ENCODE measurements around the gene AK2. TPM values are rescaled to one million over a fixed set of nuclear protein-coding genes. Genes with fewer than 3 reads are reported as not detected.

Gene AK2
- total RNA-seq, 2 donors from 2014 or later = 120 to 123 TPM

GRCh38 chr1:33031506-33031905 lies 5.2 kb downstream of the AK2 start:
- Histone ChIP-seq H3K9me3 (no peaks in the 10 kb centered on the region), H3K36me3 (no peaks in the 10 kb centered on the region), H3K27me3 (replicated peaks; ENCODE audit: insufficient read depth) (no peaks in the 10 kb centered on the region), H3K4me1 (replicated peaks) (no peaks in the 10 kb centered on the region), H3K27ac (no peak overlapping the region), H3K4me3 (no peak overlapping the region)
- TF ChIP-seq POLR2AphosphoS5 (IDR thresholded peaks at IDR 0.05) (no peak), POLR2A (IDR thresholded peaks at IDR 0.05) (no peak)
- TF ChIP-seq, protein P1, sequence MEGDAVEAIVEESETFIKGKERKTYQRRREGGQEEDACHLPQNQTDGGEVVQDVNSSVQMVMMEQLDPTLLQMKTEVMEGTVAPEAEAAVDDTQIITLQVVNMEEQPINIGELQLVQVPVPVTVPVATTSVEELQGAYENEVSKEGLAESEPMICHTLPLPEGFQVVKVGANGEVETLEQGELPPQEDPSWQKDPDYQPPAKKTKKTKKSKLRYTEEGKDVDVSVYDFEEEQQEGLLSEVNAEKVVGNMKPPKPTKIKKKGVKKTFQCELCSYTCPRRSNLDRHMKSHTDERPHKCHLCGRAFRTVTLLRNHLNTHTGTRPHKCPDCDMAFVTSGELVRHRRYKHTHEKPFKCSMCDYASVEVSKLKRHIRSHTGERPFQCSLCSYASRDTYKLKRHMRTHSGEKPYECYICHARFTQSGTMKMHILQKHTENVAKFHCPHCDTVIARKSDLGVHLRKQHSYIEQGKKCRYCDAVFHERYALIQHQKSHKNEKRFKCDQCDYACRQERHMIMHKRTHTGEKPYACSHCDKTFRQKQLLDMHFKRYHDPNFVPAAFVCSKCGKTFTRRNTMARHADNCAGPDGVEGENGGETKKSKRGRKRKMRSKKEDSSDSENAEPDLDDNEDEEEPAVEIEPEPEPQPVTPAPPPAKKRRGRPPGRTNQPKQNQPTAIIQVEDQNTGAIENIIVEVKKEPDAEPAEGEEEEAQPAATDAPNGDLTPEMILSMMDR (IDR thresholded peaks at IDR 0.05) = no peak
- DNase-seq (ENCODE audit: low spot score) = no peak
- intact Hi-C loops (cut with DNase I) = no loop called here
- 92% methylated on average over 4 of the region's 4 CpGs for WGBS

DNA sequence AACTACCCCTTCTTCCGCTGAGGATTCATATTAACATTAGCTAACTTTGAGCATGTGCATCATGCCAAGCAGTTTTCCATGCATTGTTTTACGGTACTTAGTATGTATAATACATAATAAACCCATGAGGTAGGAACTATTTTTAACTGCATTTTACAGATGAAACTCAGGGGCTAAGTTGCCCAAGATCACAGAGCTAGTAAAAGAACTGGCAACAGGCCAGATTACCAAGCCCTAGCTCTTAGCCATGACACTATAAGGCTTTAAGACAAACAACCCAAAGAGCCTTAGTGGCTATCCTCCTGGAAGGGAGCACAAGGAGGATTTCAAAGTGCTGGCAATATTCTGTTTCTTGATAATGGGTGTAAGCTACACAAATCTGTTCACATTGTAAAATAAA lies 6.1 kb downstream of the AK2 start:
- no peak for DNase-seq (ENCODE audit: low spot score)
- Histone ChIP-seq H3K4me3 (no peak overlapping the region), H3K9me3 (no peaks in the 10 kb centered on the region), H3K27me3 (replicated peaks; ENCODE audit: insufficient read depth) (no peaks in the 10 kb centered on the region), H3K36me3 (no peaks in the 10 kb centered on the region), H3K4me1 (replicated peaks) (no peaks in the 10 kb centered on the region), H3K27ac (no peak overlapping the region)
- intact Hi-C loops (cut with DNase I) = no loop called here
- 74% methylated on average over 2 of the region's 2 CpGs for WGBS
- TF ChIP-seq, protein P1 (IDR thresholded peaks at IDR 0.05) = no peak
- no peak for TF ChIP-seq POLR2AphosphoS5 (IDR thresholded peaks at IDR 0.05)
- no peak for TF ChIP-seq POLR2A (IDR thresholded peaks at IDR 0.05)

DNA sequence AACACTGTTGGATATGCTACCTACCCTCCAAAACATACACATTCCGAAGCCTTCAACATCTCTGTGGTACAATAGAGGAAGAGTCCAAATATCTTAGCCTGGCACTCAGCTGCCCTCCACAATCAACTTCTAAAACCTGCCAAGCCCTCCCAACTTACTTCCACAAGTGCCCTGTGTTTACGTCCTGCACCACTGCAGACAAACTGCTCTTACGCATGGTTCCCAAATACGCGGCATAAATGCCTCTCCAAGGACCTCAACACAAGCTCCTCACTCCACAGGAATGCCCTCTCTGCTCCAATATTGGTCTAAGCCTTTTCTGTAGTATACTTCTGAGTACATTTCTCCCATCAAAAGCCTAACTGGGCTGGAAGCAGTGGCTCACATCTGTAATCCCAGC lies 6.8 kb downstream of the AK2 start:
- Histone ChIP-seq H3K27ac (no peak overlapping the region), H3K27me3 (replicated peaks; ENCODE audit: insufficient read depth) (no peaks in the 10 kb centered on the region), H3K36me3 (no peaks in the 10 kb centered on the region), H3K4me1 (replicated peaks) (no peaks in the 10 kb centered on the region), H3K4me3 (no peak overlapping the region), H3K9me3 (no peaks in the 10 kb centered on the region)
- TF ChIP-seq, protein P1 (IDR thresholded peaks at IDR 0.05) = no peak
- intact Hi-C loops (cut with DNase I) = no loop called here
- DNase-seq (ENCODE audit: low spot score) = no peak
- WGBS = 90% methylated on average over 5 of the region's 5 CpGs

GRCh38 chr1:33029209-33029608 lies 7.5 kb downstream of the AK2 start:
- H3K27ac ChIP-seq = no peak overlapping the region
- no peaks in the 10 kb centered on the region for H3K36me3 ChIP-seq
- 86% methylated on average over 4 of the region's 4 CpGs for WGBS
- H3K4me3 ChIP-seq = no peak overlapping the region
- no peaks in the 10 kb centered on the region for H3K27me3 ChIP-seq (replicated peaks; ENCODE audit: insufficient read depth)
- no peaks in the 10 kb centered on the region for H3K4me1 ChIP-seq (replicated peaks)
- H3K9me3 ChIP-seq = no peaks in the 10 kb centered on the region
- TF ChIP-seq, protein P1 (IDR thresholded peaks at IDR 0.05) = no peak
- TF ChIP-seq POLR2AphosphoS5 (IDR thresholded peaks at IDR 0.05) (no peak), POLR2A (IDR thresholded peaks at IDR 0.05) (no peak)
- DNase-seq (ENCODE audit: low spot score) = no peak
- intact Hi-C loops (cut with DNase I) = no loop called here

- no peak overlapping the region for H3K27ac ChIP-seq
- no peaks in the 10 kb centered on the region for H3K36me3 ChIP-seq
- TF ChIP-seq, protein P1 (IDR thresholded peaks at IDR 0.05) = no peak
- no peak for TF ChIP-seq POLR2A (IDR thresholded peaks at IDR 0.05)
- no peak for TF ChIP-seq POLR2AphosphoS5 (IDR thresholded peaks at IDR 0.05)
These were observed 10.9 kb downstream of the AK2 start for GRCh38 chr1:33025761-33026160.

More at GRCh38 chr1:33025761-33026160, 10.9 kb downstream of the AK2 start:
- Histone ChIP-seq H3K4me3 (no peak overlapping the region), H3K9me3 (no peaks in the 10 kb centered on the region), H3K27me3 (replicated peaks; ENCODE audit: insufficient read depth) (no peaks in the 10 kb centered on the region), H3K4me1 (replicated peaks) (no peaks in the 10 kb centered on the region)
- intact Hi-C loops (cut with DNase I) = no loop called here
- no peak for DNase-seq (ENCODE audit: low spot score)
- WGBS = 88% methylated on average over 4 of the region's 4 CpGs
